ENCODE data around the gene TRAPPC12.

The TRAPPC12 gene

DNA sequence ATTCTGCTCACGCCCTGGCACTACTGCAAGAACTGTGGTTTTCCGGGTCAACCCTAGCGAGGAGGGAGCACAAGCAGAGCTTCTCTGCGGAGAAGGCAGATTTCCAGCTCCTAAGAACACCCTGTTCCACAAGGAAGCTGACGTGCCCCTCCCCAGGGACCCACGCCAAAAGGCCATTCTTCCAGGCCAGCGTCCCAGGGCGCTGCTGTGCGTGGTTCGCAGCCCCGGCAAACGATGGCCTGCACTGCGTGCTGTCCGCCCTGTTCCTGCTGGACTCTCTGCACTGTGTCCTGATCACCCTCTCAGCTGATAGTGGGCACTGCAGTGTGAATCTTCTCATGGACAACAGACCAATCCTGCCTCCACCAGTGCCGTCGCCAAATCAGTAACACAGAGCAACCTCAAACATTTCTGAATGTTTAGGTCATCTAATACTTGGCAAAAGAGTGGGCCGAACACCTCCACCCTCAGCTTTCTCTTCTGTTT lies 90.7 kb downstream of the TRAPPC12 start:
- DNase-seq (ENCODE audit: low spot score), result no peak

- no peak for DNase-seq (ENCODE audit: low spot score)
Observed at GRCh38 chr2:3470856-3471737, 91.6 kb downstream of the TRAPPC12 start.

- no peak for DNase-seq (ENCODE audit: low spot score)
Observed at GRCh38 chr2:3472296-3472695, 92.8 kb downstream of the TRAPPC12 start.

DNA sequence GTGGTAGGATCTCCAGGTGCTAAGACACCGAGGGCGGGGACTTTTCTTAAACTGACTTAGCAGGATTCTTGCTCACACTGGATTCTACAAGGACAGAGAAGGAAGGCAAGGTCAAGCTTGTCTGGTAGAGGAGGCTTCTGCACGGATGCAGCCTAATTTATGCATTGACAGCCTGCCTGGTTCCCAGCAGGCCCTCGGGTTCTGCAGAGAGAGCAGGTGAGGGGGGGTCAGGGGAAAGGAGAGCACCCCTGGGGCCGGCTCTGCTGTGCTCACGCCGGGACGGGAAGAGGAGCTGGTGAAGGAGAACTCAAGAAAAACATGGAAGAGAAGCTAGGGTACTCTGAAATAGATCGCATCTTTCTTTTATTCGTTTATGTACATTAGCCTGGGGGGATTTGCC lies 93.5 kb downstream of the TRAPPC12 start:
- DNase-seq (ENCODE audit: low spot score), result no peak

- DNase-seq (ENCODE audit: low spot score), result no peak
Observed at GRCh38 chr2:3475771-3476170, 96.3 kb downstream of the TRAPPC12 start.

DNA sequence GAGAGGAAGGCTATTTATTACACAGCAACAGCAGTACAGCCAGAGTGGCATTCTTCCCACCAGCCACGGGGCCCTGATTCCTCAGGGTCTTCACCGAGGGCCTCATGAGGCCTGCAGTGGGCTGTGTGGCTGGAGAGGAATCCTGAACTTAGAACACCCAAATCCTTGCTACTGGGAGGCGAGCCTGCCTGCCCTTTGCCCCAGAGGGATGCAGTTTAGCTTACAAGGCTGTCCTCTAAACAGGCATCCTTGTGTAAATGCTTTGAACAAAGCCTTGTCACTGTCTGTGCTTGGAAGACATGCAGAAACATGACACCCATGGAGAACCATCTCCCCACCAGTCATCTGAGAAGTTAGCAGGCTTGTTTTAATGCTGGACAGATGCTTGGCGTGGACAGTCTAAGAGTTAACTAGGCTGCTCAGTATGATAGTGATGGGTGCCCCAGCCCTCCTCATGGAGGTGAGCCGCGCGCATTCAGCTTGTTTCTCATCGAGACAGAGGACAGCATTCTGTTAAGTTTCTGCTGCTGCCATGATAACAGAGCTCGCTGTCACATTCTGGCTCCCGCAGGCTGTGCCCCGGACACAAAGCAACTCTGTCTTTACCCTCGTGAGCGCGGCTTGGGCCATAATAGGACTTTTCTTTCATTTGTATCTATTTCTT lies 97.0 kb downstream of the TRAPPC12 start:
- DNase-seq (ENCODE audit: low spot score), result no peak

GRCh38 chr2:3476985-3477327 lies 97.5 kb downstream of the TRAPPC12 start:
- DNase-seq (ENCODE audit: low spot score), result no peak

GRCh38 chr2:3478846-3479385 lies 99.4 kb downstream of the TRAPPC12 start:
- no peak for DNase-seq (ENCODE audit: low spot score)

- no peak for DNase-seq (ENCODE audit: low spot score)
Observed at GRCh38 chr2:3479430-3480320, 100.2 kb downstream of the TRAPPC12 start.

DNA sequence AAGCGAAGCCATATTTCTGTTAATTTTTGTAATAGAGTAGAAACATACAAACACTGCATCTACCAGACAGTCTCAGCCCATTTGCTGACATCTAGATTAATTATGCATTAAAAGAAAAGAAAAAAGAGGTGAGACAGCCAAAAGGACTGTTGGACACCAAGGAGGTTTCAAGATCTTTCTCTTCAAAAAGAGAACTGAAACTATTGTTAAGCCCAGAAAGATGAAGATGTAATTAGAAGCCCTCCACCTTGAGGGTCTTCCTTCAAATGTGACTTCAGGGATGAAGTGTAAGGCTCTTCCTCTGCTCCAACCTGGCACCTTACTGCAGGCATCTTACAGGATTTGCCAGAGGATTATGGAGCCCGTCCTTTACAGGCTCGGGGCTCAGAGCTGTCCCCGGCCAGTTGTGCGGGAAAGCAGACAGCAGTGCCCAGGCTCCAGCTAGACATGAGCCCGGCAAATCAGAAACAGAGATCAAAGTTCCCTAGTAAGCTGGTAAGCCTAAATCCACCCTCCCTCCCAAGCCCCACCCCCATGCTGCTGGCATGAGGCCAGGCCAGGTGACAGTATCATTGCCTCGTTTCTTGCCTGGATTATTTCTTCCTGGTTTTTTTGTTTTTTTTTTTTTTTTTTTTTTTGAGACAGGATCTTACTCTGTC lies 101.0 kb downstream of the TRAPPC12 start:
- DNase-seq (ENCODE audit: low spot score), result no peak

- DNase-seq (ENCODE audit: low spot score), result no peak
Observed at GRCh38 chr2:3481011-3481400, 101.5 kb downstream of the TRAPPC12 start.

GRCh38 chr2:3481736-3482362 lies 102.4 kb downstream of the TRAPPC12 start:
- DNase-seq (ENCODE audit: low spot score), result no peak

- DNase-seq (ENCODE audit: low spot score), result no peak
Observed at GRCh38 chr2:3482363-3482821, 102.9 kb downstream of the TRAPPC12 start.

GRCh38 chr2:3483227-3483985 lies 103.9 kb downstream of the TRAPPC12 start:
- no peak for DNase-seq (ENCODE audit: low spot score)

- DNase-seq (ENCODE audit: low spot score), result no peak
Observed at GRCh38 chr2:3483986-3484960, 104.8 kb downstream of the TRAPPC12 start.

DNA sequence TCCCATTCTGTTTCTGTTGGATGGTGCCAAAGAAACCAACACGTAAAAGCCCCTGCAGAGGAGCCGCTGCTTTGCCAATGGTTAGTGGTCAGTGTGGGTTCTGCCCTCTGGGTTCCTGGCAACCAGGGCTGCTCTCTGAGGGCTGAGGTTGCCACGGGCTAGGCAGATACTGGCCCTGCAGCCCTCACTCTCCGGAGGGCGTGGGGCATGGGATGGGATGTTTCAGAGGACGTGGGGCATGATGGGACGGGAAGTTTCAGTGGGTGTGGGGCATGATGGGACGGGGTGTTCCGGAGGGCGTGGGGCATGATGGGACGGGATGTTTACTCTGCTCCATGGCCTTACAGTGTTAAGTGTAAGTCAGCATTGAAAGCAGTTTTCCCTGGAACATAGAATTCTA lies 105.7 kb downstream of the TRAPPC12 start:
- no peak for DNase-seq (ENCODE audit: low spot score)

DNA sequence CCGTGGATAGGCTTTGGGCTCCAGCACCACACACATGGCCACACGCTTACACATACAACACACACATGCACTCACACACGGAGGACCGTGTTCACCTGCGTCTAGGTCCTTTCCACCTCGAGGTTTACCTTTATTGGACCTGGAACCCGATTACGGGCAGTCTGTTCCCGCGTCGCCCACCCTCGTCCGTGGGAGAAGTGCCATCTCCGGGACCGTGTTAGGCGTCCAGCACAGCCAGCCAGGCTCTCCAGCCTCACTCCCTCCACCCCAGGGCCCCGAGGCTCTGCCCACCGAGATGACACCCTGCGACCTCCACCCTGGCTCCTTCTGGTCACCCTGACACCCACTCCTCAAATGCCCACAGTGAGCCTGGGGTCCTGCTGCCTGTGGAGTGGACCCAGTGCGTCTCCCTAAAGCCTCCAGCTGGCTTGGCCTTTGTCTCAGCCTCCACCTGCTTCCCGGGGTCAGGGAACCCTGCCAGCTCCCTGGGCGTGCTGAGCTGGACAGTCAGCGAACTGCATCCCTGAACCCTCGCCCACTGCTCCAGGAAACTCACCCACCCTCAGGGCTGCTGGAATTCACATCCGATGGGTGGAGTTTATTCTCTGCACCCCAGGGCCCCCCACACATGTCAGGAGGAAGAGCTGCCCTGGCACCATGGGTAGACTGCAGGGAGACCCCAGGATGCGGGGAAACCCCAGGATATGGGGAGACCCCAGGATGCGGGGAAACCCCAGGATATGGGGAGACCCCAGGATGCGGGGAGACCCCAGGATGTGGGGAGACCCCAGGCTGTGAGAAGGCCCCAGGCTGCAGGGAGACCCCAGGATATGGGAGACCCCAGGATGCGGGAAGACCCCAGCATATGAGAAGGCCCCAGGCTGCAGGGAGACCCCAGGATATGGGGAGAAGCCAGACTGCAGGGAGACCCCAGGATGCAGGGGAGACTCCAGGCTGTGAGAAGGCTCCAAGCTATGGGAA lies 106.8 kb downstream of the TRAPPC12 start:
- no peak for DNase-seq (ENCODE audit: low spot score)

- no peak for DNase-seq (ENCODE audit: low spot score)
Observed at GRCh38 chr2:3487028-3487425, 107.5 kb downstream of the TRAPPC12 start.
